ENCODE measurements around the gene CTNNA3.

CTNNA3 gene

GRCh38 chr10:67076144-67076543 is 619.9 kb downstream of the CTNNA3 start:
- Histone ChIP-seq H3K4me2 (ENCODE audit: low read depth, low read length, poor library complexity, severe bottlenecking) (no peak overlapping the region), H3K9me2 (replicated peaks; ENCODE audit: insufficient read depth, low read length) (no peaks in the 10 kb centered on the region), H3K9ac (ENCODE audit: low read length) (no peak overlapping the region), H3F3A (ENCODE audit: insufficient read depth) (no peaks in the 10 kb centered on the region), H3K27me3 (ENCODE audit: low read length) (no peaks in the 10 kb centered on the region), H3K9me3 (ENCODE audit: insufficient read depth, low read length) (no peaks in the 10 kb centered on the region), H4K20me1 (ENCODE audit: low read depth, low read length) (no peaks in the 10 kb centered on the region), H2AFZ (ENCODE audit: low read depth, low read length, severe bottlenecking) (no peak overlapping the region), H3K27ac (ENCODE audit: low read depth, low read length) (no peak overlapping the region), H3K79me2 (ENCODE audit: insufficient read depth, low read length) (no peaks in the 10 kb centered on the region), H3K4me3 (ENCODE audit: insufficient read depth, low read length, poor library complexity, severe bottlenecking) (no peak overlapping the region), H3K36me3 (ENCODE audit: low read length) (no peaks in the 10 kb centered on the region)
- no peak for TF ChIP-seq EZH2phosphoT487 (conservative IDR thresholded peaks at IDR 0.05; ENCODE audit: low read length)
- no peak for TF ChIP-seq CTCF (IDR thresholded peaks at IDR 0.05; ENCODE audit: insufficient read depth, low read length, poor library complexity, severe bottlenecking)

- Histone ChIP-seq H3K4me3 (ENCODE audit: insufficient read depth, low read length, poor library complexity, severe bottlenecking) (no peak overlapping the region), H2AFZ (ENCODE audit: low read depth, low read length, severe bottlenecking) (no peak overlapping the region), H3K36me3 (ENCODE audit: low read length) (no peaks in the 10 kb centered on the region), H3F3A (ENCODE audit: insufficient read depth) (no peaks in the 10 kb centered on the region), H3K27me3 (ENCODE audit: low read length) (no peaks in the 10 kb centered on the region), H3K4me2 (ENCODE audit: low read depth, low read length, poor library complexity, severe bottlenecking) (no peak overlapping the region), H3K9ac (ENCODE audit: low read length) (no peak overlapping the region), H3K27ac (ENCODE audit: low read depth, low read length) (no peak overlapping the region), H3K79me2 (ENCODE audit: insufficient read depth, low read length) (no peaks in the 10 kb centered on the region), H4K20me1 (ENCODE audit: low read depth, low read length) (no peaks in the 10 kb centered on the region), H3K9me2 (replicated peaks; ENCODE audit: insufficient read depth, low read length) (no peaks in the 10 kb centered on the region), H3K9me3 (ENCODE audit: insufficient read depth, low read length) (no peaks in the 10 kb centered on the region)
- TF ChIP-seq CTCF (IDR thresholded peaks at IDR 0.05; ENCODE audit: insufficient read depth, low read length, poor library complexity, severe bottlenecking) = no peak
- no peak for TF ChIP-seq EZH2phosphoT487 (conservative IDR thresholded peaks at IDR 0.05; ENCODE audit: low read length)
Measured at GRCh38 chr10:67075491-67075971, 620.5 kb downstream of the CTNNA3 start.

GRCh38 chr10:67072654-67073053 is 623.3 kb downstream of the CTNNA3 start:
- no peak for TF ChIP-seq CTCF (IDR thresholded peaks at IDR 0.05; ENCODE audit: insufficient read depth, low read length, poor library complexity, severe bottlenecking)
- TF ChIP-seq EZH2phosphoT487 (conservative IDR thresholded peaks at IDR 0.05; ENCODE audit: low read length) = no peak
- Histone ChIP-seq H4K20me1 (ENCODE audit: low read depth, low read length) (no peaks in the 10 kb centered on the region), H3F3A (ENCODE audit: insufficient read depth) (no peaks in the 10 kb centered on the region), H3K9me2 (replicated peaks; ENCODE audit: insufficient read depth, low read length) (no peaks in the 10 kb centered on the region), H2AFZ (ENCODE audit: low read depth, low read length, severe bottlenecking) (no peak overlapping the region), H3K4me2 (ENCODE audit: low read depth, low read length, poor library complexity, severe bottlenecking) (no peak overlapping the region), H3K9me3 (ENCODE audit: insufficient read depth, low read length) (no peaks in the 10 kb centered on the region), H3K27ac (ENCODE audit: low read depth, low read length) (no peak overlapping the region), H3K4me3 (ENCODE audit: insufficient read depth, low read length, poor library complexity, severe bottlenecking) (no peak overlapping the region), H3K9ac (ENCODE audit: low read length) (no peak overlapping the region), H3K36me3 (ENCODE audit: low read length) (no peaks in the 10 kb centered on the region), H3K27me3 (ENCODE audit: low read length) (no peaks in the 10 kb centered on the region), H3K79me2 (ENCODE audit: insufficient read depth, low read length) (no peaks in the 10 kb centered on the region)
